Measurements from ENCODE around the gene BTN2A1.
A peak's percentile ranks its signal among the peaks of the same experiment; 100 is the strongest.

Gene BTN2A1

DNA sequence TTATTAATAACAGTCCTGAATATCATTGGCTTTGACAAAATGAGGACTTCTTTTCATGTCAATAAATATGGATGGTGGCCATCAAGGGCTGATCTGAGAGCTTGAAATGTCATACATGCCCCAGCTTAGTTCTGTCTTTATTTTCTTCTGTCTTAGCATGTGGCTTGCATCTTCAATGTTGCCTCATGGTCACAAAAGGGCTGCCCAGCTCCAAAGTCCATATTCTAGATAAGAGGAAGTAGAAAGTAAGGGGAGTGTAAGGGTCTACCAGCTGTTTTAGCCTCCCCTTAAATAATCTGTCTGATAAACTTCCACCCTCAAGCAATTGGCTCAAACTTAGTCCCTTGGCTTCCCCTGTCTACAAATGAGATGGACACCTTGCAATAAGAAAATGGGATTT lies 14.2 kb downstream of the BTN2A1 start:
- no peak for DNase-seq

DNA sequence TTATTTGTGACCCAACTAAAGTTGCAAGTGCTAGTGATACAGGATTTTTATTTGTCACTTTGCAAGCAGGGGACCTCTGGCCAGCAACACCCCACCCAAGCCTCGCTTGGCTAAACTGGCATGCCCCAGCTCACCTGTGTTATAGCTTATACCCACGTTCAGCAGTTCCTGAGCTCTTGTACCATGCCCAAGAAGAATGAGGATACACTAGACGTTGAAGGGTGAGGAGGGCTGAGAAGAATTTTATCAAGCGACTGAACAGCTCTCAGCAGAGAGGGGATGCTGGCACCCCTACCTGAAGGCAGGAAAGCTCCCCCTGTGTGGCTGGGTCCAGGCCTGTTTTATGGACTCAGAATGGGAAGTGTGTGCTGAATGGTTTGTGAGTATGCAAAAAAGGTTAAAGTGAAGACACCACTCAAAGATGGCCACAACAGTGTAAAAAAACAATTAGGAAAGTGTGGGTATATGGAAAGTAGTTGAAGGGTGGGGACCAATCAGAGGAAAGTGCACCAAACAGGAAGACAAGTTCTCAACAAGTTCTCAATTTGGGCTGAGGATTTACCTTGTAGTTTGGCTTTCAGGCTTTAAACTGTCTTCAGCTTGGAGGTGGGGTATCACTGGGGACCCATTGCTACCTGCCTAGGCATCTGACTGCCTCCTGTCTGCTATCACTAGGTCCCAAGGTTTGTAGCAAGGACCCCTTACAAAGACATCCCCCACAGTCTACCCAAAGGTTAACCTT lies 15.0 kb downstream of the BTN2A1 start:
- DNase-seq, result no peak

DNA sequence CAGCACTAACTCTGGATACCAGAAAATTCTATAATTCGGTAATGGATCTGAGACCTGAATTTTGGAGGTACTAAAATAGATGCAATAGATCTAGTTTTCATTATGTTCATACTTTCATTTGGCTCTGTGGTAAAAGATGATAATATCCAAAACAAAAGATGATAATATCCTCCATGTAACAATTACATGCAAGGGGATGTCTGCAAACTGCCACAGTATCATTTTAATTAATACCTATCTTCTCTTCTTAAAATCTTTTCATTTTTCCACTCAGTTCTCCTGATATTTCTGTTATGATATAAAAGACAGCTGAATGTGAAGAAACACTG lies 15.6 kb downstream of the BTN2A1 start:
- no peak for DNase-seq

DNA sequence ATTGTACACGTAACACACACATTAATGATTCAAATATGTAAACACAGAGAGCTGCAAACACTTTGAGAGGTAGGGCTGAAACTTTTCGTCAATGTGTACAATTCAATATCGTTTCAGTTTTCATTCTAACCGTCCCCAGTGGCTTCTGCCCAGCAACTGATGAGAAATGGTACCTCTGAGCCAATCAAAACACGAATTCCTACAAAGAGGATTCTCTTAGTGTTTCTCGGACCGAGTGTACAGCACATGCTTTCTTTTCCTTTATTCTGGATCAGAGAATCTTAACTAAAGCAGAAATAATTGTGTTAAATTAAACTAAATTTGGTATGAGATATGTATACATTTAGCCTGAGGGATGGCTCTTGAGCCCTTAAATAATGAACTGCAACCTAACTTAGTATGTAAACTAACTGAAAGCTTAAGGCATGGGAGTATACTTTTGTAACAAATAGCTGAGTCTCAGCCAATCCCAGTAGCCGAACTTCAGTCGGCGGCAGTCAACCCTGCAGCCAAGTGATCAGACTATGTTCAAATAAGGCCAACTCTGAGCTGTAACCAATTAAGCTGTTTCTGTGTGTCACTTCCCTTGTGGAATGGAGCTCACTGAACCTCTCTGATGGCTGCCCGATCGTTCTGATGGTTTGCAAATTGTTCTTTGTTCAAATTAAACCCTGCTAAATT lies 16.1 kb downstream of the BTN2A1 start:
- peak; percentile 96 for DNase-seq

DNA sequence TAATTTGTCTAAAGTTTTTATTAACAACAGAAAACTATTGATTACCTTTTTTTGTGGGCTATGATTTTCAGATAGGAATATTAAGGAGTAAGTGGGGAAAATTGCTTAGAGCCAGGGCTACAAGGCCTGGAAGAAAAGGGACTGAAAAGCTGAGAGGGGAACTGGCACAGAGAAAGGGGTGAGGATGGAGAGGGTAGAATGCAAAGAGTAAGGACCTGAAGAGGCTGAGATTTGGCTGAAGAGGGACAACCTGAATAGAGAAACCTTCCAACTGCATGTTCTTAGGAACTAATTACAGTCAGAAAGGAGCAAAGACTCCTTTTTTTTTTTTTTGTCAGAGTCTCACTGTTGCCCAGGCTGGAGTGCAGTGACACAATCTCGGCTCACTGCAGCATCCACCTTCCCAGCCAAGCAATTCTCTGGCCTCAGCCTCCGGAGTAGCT lies 16.7 kb downstream of the BTN2A1 start:
- no peak for DNase-seq

DNA sequence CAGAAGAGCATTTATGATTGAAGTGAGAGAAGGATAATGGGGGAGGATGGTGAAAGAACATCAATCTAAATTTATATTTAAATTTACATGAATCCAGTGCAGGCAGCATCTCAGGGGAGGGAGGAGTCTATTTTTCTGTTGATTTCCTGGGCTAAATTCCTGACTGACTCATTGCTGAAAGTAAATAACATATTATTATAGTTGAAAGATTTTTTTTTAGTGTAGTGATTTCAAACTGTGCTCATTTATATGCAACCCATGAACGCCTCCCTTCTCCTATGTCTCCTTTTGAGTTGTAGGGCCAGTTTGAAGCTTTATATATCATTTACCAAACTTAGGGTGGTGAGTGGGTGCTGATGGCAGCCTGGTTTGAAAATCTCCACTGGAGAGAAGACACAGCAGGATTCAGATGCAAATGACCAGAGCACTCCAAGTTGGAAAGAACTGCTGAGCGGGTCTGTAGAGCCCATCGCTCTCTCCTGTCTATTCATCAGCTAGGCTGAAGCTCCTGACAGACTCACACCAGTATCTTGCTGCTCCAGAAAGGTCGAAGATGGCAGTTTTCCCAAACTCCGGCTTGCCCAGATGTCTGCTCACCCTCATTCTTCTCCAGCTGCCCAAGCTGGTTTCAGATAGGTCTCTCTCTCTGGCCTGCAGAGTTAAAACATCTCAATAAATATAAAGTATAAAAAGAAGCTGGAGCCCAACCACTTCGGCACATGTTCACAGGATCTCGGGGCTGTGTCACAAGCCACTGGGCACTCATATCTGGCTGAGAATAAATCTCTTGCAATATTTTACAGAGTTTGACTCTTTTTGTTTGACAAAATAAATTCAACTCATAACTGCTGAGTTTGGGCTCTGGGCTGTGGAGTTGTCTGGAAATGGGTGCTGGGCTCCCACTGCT lies 18.3 kb downstream of the BTN2A1 start:
- DNase-seq, result no peak

DNA sequence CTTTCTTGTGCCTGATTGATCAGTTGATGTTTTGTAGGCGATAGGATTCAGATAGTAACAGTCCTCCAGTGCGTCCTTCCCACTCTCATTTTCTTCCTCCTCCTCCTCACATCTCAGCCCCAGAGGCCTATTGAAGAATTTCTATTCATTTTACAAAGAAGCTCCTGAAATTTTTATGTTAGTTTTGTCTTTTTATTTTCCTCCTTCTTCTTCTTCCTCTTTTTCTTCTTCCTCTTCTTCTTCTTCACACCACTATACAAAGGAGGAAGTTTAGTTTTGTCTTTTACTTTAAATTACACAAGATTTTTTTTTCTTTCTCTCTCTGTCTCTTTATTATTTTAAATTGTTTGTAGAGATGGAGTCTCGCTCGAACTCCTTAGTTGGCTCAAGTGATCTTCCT lies 19.1 kb downstream of the BTN2A1 start:
- no peak for DNase-seq

DNA sequence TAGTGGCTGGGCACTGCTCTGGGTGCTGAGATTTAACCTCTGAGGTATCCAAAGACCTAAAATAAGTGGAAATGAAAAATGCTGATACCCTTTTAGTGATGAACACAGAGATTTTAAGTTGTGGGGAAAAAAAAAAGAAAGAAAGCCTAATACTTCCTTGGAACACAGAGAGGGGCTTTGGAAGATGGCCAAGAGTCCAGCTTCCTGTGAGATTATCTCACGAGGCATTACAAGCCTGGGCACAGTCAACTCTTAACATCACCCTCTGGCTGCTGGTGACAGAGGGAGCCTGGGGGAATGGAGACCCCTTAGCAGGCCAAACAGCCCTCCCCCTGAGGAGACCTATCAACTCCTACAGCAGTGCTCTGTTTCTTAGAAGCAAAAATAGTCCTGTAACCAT lies 19.7 kb downstream of the BTN2A1 start:
- DNase-seq, result no peak

DNA sequence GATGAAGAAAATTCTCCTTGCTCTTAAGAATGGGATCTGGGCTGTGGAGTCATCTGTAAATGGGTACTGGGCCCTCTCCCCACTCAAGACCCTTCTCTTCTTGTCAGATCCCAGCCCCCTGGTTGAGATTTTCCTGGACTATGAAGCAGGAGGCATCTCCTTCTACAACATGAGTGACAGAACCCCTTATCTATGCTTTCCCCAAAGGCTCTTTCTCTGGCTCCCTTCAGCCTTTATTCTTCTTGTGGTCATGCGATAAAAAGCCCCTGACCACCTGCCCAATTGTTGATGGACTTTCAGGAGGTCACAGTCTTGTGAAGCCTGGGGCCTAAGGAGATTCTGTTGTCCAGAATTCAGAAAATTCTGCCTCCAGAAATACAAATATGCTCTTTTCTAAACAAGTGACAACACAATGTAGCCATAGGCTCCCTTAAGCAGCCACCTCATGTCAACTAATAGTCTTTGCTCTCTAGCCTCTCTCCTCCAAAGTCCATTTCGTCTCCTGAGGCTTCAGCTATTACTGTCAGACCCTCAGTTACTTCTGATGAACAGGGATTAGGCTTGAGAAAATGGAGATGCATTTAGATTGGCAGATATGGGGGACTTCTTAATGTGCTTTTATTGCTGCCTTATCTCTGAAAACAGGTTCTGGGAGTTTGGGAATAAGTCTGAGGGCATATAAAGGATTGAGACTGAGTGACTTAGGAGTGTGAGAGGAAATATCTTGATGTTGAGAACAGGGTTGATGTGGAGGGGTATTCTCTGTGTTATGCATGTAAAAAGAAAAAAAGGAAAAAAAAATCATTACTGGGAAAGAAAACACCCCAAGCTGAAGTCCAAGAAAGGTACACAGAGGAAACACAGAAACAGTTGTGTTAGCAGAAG lies 20.6 kb downstream of the BTN2A1 start:
- DNase-seq, result no peak

DNA sequence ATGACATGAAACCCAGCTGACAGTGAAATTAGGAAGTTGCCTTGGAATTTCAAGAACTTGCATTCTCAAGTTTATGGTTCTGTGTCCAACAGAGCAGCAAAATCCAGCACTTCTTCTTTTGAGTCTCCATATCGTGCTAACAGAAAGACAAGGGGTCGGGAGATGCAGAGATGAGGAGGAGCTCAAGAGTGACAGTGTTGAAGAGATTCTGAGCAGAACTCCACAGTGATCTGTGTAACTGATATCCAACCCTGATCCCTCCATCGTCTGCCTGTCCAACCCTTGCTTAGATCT lies 21.2 kb downstream of the BTN2A1 start:
- DNase-seq, result no peak

DNA sequence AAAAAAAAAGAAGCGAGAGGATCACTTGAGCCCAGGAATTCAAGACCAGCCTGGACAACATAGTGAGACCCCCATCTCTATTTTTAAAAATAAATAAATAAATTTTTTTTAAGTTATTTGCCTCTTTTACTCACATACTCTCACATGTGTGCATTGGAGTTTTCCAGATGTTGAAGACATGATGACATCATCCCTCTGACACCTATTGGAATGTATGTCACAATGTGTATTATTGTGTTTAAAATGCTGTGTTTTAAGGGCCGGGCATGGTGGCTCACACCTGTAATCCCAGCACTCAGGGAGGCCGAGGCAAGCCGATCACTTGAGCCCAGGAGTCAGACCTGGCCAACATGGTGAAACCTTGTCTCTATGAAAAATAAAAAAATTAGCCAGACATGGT lies 24.6 kb downstream of the BTN2A1 start:
- DNase-seq, result no peak

DNA sequence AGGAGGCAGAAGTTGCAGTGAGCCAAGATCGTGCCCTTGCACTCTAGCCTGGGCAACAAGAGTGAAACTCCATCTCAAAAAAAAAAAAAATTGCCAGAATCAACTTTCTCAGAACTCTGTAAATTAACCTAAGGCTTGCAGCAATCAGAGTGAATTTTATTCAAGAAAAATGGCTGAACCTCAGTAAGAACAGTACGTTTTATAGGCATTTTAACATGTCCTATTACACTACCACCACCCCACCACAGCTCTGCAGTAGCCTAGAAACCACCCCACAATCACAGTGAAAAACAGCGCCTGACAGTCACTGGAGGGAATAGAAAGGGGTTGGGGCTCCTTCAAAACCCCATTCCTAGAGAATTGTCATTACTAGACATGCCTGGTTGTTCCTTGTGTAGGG lies 26.0 kb downstream of the BTN2A1 start:
- no peak for DNase-seq

DNA sequence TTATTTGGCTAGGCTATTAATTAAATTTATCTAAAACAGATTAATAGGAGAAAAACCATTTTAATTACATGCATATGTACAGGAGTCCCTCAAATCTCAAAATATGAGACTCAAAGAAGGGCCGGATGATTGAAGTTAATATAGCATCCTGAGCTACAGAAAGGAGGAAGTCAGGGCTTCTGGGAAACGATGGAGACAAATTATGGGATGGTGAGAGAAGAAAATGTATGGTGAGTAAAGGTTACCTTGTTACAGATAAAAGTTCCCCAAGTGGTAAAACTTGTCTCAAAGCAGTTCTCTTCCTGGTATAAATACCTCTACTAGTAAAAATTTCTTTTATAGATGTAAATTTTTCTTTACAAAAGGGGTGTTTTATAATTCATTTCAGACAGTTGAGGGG lies 26.4 kb downstream of the BTN2A1 start:
- DNase-seq, result no peak

DNA sequence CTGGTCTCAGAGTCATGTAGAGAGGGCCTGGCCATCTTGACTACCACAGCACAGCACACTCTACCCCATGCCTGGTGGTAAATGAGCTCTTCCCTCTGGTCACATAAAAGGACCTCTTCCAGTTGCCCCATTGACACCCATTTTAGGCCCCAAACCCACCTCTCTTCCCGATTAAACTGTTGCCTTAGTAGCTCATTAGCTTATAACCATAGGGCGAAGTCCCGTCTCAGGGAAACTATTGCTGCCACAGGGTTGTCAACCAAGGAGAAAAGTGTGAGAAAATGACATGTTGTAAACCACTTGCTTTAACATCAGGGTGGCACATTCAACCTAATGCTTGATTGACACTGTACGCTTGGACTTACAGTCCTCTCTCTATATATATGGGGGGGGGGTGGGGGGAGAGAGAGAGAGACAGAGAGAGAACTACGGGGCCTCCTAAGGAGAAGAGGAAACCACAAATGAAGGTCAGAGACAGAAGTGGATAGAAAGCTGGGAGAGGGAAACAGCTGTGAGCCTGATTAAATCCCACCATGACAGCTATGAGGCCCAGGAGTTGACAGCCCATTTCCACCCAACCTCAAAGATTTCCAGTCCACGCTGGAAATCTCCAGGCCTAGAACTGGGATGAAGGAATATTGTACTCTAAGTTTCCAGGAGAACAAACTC lies 27.5 kb downstream of the BTN2A1 start:
- no peak for DNase-seq

DNA sequence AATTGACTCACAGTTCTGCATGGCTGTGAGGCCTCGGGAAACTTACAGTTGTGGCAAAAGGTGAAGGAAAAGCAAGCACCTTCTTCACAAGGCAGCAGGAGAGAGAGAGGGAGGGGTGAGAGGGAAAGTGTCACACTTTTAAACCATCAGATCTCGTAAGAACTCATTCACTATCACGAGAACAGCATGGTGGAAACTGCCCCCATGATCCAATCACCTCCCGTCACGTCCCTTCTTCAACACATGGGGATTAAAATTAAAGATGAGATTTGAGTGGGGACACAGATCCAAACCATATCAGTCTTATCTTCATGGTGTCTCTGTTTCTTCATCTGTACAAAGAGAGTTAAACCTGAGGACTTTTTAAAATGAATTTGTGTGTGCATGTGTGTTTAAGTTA lies 28.6 kb downstream of the BTN2A1 start:
- DNase-seq, result no peak

DNA sequence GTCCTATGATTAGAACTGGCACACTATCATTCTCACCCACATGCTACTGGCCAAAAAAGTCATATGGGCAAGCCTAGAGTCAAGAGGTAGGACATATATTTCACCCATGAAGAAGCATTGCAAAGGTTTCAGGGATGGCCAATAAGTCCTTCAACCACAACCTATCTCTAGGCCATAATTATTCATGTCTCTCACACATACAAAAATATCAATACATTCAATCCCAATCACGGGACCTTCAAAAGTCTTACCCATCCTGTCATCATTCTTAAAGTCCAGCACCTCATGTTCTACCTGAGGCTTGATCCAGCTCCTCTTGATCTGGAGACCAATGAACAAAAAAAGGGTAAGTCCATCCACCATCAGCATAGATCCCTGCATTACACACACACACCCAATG lies 29.7 kb downstream of the BTN2A1 start:
- DNase-seq, result no peak

DNA sequence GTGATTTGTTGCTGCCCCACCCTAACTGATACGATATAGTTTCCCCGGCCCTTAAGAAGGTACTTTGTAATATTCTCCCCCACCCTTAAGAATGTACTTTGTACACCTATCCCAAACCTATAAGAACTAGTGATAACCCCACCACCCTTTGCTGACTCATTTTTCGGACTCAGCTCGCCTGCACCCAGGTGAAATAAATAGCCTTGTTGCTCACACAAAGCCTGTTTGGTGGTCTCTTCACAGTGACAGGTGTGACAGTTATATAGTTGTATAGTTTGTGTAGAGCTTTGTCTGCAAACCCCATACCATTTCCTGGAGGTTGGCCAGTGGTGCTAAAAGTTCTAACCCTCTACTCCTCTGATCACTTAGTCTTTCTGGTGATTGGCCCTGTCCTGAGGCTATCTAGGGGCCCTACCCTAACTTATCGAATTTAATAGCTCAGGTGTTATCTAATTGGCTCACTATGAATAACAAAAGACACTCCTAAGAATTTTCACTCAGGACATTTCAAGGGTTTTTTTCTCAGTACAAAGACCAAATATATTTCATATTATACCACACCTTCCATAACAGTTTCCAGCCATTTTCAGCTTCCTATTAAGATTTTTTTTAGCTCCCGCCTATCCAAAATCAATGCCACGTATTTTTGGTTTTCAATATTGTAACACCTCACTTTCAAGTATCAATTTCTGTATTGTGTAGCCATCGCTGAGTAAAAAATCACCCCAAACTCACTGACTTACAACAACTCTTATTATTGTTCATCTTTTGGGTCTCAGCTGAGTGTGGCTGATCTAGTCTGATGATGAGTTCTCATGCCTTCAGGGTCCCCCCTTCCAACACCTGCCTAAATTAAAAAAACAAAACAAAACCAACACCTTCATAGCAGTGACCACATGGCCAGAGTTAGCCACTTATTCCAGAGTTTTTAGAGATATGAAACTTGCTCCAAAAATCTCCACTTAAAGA lies 32.5 kb downstream of the BTN2A1 start:
- no peak for DNase-seq

DNA sequence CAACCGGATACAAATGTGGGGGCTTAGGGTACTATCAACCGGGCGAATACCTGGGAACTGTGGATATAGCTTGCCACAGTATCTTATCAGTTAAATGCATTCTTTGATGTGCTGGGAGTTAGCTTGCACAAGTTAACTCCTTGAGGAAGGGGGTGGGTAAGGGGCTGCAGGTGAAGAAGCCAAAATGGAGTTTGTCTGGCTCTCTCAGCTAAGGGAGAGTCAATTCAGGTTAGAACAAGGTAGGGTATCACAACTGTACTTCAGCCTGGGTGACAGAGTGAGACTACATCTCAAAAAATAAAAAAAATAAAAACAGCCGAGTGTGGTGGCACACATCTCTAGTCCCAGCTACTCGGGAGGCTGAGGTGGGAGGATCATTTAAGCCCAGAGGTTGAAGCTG lies 33.8 kb downstream of the BTN2A1 start:
- DNase-seq, result no peak

DNA sequence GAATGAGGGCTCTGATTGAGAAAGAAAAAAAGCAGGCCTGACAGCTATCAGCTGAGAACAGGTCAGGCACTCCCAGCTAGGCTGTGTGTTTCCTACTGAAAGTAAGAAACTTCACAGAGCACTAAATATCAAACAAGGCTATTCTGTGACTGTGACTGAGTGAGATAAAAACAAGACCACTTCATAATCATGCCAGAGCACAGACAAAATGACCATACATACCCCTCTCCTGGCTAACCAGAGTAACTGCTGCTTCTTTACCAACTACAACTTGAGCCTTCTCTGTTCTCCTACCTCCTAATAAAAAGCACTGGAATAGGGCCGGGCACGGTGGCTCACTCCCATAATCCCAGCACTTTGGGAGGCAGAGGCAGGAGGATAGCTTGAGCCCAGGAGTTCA lies 35.5 kb downstream of the BTN2A1 start:
- no peak for DNase-seq

DNA sequence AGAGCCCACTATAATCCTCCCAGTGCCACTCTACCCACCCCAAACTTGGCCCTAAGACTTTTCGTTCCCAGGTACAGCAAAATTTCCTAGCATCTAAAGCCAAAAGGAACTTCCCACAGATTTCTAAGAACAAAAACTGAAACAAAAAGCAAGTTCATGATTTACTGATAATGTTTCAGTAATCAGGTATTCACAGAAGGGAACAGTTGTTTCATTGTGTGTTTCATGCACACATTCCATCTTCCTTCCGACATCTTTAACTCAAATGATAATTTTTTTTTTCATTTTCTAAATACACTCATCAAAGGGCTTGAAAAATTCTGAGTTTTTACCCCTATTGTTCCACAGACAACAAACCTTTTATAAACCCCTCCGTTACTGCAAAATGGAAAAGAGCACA lies 36.4 kb downstream of the BTN2A1 start:
- no peak for DNase-seq

DNA sequence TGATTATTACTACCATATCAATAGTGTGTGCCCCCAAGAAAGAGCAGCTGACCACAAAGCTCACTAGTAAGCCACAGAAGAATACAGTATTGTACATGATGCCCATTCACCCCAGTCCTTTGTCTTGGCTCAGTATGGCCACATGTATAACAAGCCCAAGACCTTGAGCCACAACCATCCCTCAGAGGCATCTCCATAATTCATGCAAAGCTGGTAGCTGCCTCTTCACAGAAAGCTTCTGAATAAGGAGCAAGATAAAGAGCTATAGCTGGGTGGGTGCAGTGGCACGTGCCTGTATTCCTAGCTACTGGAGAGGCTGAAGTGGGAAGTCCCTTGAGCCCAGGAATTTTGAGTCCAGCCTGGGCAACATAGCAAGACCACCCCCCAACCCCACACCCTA lies 37.5 kb downstream of the BTN2A1 start:
- DNase-seq, result no peak
